ENCODE measurements around the gene GOLM1. TPM values are rescaled to one million over a fixed set of nuclear protein-coding genes. Genes with fewer than 3 reads are reported as not detected.
"Not testable (repeated sequence)": the region's sequence is repeated elsewhere in the genome, so short reads cannot be mapped to it uniquely, and the experiment has no call there.

GOLM1 gene
- total RNA-seq, 4 donors from 2014 or later, result 2.0 to 13.6 (median 4.3) TPM

GRCh38 chr9:86061972-86062739, 37.2 kb downstream of the GOLM1 start:
- Histone ChIP-seq H3K27me3 (no peaks in the 10 kb centered on the region), H3K9me3 (no peaks in the 10 kb centered on the region), H3K36me3 (no peaks in the 10 kb centered on the region), H3K4me3 (no peak overlapping the region), H3K4me1 (no peaks in the 10 kb centered on the region), H3K27ac (no peak overlapping the region)
- no peak for DNase-seq
- intact Hi-C loops (cut with DNase I), result no loop called here
- WGBS, 2 donors, result 64 to 65% methylated on average over 10 to 11 of the region's 11 CpGs
- TF ChIP-seq POLR2A (IDR thresholded peaks at IDR 0.05), result no peak
- TF ChIP-seq, protein P1, sequence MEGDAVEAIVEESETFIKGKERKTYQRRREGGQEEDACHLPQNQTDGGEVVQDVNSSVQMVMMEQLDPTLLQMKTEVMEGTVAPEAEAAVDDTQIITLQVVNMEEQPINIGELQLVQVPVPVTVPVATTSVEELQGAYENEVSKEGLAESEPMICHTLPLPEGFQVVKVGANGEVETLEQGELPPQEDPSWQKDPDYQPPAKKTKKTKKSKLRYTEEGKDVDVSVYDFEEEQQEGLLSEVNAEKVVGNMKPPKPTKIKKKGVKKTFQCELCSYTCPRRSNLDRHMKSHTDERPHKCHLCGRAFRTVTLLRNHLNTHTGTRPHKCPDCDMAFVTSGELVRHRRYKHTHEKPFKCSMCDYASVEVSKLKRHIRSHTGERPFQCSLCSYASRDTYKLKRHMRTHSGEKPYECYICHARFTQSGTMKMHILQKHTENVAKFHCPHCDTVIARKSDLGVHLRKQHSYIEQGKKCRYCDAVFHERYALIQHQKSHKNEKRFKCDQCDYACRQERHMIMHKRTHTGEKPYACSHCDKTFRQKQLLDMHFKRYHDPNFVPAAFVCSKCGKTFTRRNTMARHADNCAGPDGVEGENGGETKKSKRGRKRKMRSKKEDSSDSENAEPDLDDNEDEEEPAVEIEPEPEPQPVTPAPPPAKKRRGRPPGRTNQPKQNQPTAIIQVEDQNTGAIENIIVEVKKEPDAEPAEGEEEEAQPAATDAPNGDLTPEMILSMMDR (IDR thresholded peaks at IDR 0.05), result no peak

DNA sequence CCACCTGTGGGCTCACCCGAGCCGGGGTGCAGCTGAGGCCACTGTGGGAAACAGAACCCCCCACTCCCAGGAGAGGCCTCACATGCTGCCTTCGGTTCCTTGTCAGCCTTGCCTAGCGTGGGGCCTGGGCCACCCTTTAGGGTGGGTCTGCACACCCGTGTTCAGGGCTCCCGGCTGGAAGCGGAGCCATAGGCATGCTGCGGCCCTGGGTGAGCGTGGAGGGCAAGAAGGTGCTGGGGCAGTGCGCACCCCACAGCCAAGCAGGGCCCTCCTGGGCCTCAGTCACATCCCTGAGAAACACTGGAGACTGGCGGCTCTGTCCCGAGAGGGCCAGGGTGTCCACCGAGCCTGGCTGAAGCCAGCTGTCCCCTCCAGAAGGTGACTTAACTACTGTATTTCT, 41.9 kb downstream of the GOLM1 start:
- H3K4me3 ChIP-seq, result no peak overlapping the region
- no peak overlapping the region for H3K27ac ChIP-seq
- no peaks in the 10 kb centered on the region for H3K27me3 ChIP-seq
- H3K4me1 ChIP-seq, result no peaks in the 10 kb centered on the region
- no peaks in the 10 kb centered on the region for H3K36me3 ChIP-seq
- WGBS, 2 donors, result 90 to 93% methylated on average over 2 to 7 of the region's 13 CpGs
- TF ChIP-seq POLR2A (IDR thresholded peaks at IDR 0.05), result no peak
- TF ChIP-seq, protein P1 (IDR thresholded peaks at IDR 0.05), result no peak
- no peak for DNase-seq
- no peaks in the 10 kb centered on the region for H3K9me3 ChIP-seq
- intact Hi-C loops (cut with DNase I), result no loop called here

DNA sequence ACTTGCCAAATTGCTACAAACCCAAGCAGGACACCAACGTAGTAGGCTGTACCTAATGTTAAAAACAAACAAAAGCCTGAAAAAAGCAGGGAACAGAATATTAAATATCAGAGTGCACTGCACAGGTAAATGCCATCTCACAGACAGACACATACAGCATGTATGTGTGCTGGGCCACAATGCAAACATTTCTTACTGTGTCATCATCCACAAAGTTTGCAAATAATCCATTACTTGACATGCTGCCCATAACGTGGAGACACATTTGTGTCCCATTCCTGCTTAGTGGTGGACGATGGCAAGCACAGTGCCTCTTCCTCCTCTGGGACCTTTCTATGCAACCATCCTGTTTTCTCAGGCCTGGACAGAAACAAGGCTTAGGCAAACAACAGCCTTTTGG, 44.7 kb downstream of the GOLM1 start:
- DNase-seq, result no peak
- intact Hi-C loops (cut with DNase I), result no loop called here
- H3K36me3 ChIP-seq, result no peaks in the 10 kb centered on the region
- no peaks in the 10 kb centered on the region for H3K27me3 ChIP-seq
- no peaks in the 10 kb centered on the region for H3K4me1 ChIP-seq
- H3K27ac ChIP-seq, result no peak overlapping the region
- H3K4me3 ChIP-seq, result no peak overlapping the region
- 65 to 66% methylated on average over 3 of the region's 3 CpGs for WGBS, 2 donors
- TF ChIP-seq, protein P1 (IDR thresholded peaks at IDR 0.05), result no peak
- no peak for TF ChIP-seq POLR2A (IDR thresholded peaks at IDR 0.05)
- no peaks in the 10 kb centered on the region for H3K9me3 ChIP-seq

GRCh38 chr9:86052556-86053468, 46.5 kb downstream of the GOLM1 start:
- no peak for DNase-seq
- WGBS, 2 donors, result 89 to 95% methylated on average over 9 to 12 of the region's 21 CpGs

DNA sequence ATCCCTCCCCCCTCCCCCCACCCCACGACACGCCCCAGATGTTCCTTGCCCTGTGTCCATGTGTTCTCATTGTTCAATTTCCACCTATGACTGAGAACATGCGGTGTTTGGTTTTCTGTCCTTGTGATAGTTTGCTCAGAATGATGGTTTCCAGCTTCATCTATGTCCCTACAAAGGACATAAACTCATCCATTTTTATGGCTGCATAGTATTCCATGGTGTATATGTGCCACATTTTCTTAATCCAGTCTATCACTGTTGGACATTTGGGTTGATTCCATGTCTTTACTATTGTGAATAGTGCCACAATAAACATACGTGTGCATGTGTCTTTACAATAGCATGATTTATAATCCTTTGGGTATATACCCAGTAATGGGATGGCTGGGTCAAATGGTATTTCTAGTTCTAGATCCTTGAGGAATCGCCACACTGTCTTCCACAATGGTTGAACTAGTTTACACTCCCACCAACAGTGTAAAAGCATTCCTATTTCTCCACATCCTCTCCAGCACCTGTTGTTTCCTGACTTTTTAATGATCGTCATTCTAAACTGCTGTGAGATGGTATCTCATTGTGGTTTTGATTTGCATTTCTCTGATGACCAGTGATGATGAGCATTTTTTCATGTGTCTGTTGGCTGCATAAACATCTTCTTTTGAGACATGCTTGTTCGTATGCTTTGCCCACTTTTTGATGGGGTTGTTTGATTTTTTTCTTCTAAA, 51.2 kb downstream of the GOLM1 start:
- H3K4me1 ChIP-seq; H3K27ac ChIP-seq; H3K9me3 ChIP-seq; H3K27me3 ChIP-seq; H3K4me3 ChIP-seq; H3K36me3 ChIP-seq; intact Hi-C loops (cut with DNase I); DNase-seq: not testable (repeated sequence)
- 73 to 92% methylated on average over 5 to 7 of the region's 7 CpGs for WGBS, 2 donors

More at GRCh38 chr9:86052556-86053468, 46.5 kb downstream of the GOLM1 start:
- Histone ChIP-seq H3K36me3 (no peaks in the 10 kb centered on the region), H3K4me3 (no peak overlapping the region), H3K27me3 (no peaks in the 10 kb centered on the region), H3K27ac (no peak overlapping the region), H3K4me1 (no peaks in the 10 kb centered on the region), H3K9me3 (no peaks in the 10 kb centered on the region)
- no peak for TF ChIP-seq POLR2A (IDR thresholded peaks at IDR 0.05)
- TF ChIP-seq, protein P1 (IDR thresholded peaks at IDR 0.05), result no peak
- intact Hi-C loops (cut with DNase I), result no loop called here

Data from esophagus squamous epithelium (tissue), 5 donors.